DMS 273 (cell line): Measurements from ENCODE around the gene DYNC1I2.
"Not testable (repeated sequence)": the region's sequence is repeated elsewhere in the genome, so short reads cannot be mapped to it uniquely, and the experiment has no call there.

Experiments used
- DNase-seq: peaks from one replicate; lab custom pipeline; 2025; ENCODE audit not compliant: unreplicated experiment; lab: John Stamatoyannopoulos, UW

Gene DYNC1I2

GRCh38 chr2:171772373-171772772 is 85.1 kb downstream of the DYNC1I2 start:
- no peak for DNase-seq

GRCh38 chr2:171774581-171774980 is 87.3 kb downstream of the DYNC1I2 start:
- DNase-seq = not testable (repeated sequence)

DNA sequence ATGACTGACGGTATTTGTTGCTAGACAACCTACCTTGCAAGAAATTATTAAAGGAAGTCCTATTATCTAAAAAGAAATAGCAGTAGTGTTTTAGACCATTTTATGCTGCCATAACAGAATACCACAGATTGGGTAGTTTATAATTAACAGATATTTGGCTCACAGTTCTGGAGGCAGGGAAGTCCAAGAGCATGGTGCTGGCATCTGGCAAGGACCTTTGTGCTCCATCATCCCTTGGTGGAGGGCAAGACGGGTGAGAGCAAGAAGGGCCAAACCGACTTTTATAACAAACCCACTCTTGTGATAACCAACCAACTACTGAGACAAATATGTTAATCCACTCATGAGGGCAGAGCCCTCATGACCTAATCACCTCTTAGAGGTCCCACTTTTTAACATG is 91.2 kb downstream of the DYNC1I2 start:
- no peak for DNase-seq

DNA sequence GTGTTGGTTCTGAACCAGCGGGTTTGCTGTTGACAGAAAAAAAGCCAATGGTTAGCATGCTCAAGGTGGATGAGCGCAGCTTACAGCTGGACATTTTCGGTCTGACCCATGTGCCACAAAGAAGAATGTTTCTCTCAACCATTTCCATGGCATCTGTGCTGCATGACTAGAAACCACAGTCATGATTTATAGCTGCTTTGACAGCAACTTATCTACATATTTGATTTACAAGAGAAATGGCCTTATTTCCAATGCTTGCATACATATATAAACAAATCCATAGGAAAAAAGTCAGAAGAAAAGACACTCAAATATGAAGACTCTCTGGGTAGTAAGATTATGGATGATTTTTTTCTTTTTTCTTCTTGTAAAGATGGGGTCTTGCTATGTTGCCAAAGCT is 98.2 kb downstream of the DYNC1I2 start:
- DNase-seq = no peak

DNA sequence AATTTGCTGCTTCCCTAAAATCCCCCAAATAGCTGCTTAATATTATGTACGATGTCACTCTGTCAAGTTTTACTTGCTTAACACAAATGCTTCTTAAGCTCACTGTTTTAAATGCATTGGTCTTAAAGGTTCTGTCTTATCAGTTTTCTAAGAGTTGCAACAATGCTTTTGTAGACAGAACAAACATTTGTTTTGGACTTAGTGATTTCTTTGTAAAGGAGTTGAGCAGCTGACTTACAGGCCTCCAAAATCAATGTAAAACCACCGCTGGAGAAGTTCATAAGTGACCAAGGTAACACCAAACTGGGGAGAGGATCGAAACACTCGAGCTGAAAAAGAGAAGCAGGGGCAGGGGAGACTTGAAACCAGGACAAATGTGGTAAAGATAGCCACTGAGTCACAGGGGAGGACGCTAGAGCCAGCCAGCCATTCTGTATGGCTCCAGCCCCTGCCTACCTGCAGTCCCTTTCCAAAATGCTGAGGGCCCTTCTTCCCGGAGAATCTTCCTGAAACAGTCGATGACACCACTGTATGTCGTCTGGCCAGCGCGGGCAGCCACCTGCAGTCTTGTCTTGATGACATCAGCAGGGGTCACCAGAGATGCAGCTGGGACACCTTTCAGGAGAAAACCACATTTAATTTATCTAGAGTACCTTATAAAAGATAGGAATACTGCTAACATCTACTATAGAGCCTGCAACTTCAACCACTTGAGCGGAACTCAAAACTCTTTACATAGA is 100.2 kb downstream of the DYNC1I2 start:
- no peak for DNase-seq

DNA sequence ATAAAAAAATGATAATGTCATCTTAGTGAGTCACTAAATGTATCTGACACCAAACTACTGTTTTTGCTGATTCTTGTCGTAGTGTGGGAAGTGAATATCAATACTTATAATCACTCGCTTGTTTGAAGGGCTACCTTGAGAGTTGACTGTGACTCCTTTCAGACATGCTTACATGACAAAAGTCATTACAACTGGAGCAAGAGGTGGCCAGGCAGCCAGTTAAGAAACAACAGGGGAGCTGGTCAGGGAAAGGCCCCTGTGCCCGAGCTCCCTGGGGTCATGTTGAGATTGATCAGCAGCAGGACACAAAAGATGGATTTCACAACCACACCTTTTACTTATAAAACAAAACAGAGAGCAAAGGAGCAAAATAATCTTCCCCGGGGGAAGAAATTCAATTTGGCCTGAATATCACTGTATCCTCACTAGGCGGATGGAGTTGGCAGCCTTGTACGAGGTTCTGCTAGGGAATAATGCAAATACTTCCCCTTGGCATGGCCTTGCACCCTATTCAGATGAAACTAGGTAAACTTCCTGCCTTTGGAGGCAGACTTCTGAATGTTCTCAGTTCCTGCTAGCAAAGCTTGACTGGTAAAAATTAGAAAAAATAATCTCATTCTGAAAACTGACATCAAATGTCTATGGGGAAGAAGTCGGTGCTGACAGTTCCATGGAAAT is 101.2 kb downstream of the DYNC1I2 start:
- DNase-seq = no peak

- no peak for DNase-seq
These were observed 102.7 kb downstream of the DYNC1I2 start for GRCh38 chr2:171789956-171790355.

DNA sequence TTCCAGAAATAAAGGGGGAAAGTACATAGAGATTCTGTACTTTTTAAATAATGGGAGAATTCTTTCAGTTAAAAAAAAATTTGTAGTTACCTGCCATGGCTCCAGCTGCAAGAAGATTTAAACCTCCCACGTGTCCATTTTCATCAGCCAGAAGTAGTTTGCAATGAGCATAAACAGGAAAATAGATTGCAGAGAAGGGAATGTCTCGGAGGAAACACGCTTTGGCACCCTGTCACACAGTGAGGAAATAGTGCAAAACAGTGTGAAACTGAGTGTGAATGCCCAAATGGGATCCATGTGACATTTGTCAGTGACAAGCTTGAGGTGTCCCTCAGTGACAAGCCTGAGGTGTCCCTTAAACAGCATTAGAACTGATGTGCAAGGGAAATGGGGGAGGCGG is 104.1 kb downstream of the DYNC1I2 start:
- DNase-seq = no peak

DNA sequence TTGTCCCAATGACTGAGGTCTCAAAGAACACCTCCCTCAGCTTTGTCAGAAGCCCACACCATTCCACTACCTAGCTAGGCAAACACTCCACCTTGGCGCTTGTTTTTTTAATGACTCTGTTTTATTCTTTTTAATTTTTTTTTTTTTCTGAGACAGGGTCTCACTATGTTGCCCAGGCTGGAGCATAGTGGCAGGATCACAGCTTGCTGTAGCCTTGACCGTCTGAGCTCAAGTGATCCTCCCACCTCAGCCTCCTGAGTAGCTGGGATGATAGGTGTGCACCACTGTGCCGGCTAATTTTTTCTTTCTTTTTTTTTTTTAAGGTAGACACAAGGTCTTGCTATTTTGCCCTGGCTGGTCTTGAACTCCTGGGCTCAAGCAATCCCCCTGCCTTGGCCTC is 104.9 kb downstream of the DYNC1I2 start:
- DNase-seq = no peak

DNA sequence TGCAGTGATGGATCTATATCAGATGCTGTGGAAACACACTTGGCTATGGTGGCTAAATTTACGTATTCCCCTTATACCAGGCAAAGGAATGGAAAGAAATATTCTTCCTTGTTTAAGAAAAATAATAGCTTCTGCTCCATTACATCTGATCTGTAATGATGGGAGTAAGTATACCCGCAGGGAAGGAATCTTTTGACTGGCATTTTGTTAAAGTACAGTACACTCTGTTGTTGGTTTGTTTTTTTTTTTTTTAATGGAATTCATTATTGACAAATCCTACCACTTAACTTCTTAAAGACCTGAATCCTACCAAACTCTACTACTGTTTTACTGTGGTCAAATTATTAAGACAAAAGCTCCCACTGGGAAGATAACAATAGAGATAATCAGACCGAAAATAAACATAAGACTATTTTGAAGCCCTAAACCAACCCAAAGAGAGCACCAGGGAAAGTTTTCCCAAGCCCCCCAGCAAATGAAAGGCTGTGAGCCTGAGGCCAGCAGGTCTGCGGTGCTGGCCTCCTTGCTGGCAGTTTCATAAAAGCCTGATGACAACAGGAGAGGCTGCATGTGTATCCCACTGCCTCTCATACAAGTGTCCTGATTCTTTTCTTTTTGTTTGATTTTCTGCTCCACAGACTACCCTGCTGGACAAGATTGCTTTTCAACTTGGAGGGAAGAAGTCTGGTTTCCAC is 105.8 kb downstream of the DYNC1I2 start:
- no peak for DNase-seq

DNA sequence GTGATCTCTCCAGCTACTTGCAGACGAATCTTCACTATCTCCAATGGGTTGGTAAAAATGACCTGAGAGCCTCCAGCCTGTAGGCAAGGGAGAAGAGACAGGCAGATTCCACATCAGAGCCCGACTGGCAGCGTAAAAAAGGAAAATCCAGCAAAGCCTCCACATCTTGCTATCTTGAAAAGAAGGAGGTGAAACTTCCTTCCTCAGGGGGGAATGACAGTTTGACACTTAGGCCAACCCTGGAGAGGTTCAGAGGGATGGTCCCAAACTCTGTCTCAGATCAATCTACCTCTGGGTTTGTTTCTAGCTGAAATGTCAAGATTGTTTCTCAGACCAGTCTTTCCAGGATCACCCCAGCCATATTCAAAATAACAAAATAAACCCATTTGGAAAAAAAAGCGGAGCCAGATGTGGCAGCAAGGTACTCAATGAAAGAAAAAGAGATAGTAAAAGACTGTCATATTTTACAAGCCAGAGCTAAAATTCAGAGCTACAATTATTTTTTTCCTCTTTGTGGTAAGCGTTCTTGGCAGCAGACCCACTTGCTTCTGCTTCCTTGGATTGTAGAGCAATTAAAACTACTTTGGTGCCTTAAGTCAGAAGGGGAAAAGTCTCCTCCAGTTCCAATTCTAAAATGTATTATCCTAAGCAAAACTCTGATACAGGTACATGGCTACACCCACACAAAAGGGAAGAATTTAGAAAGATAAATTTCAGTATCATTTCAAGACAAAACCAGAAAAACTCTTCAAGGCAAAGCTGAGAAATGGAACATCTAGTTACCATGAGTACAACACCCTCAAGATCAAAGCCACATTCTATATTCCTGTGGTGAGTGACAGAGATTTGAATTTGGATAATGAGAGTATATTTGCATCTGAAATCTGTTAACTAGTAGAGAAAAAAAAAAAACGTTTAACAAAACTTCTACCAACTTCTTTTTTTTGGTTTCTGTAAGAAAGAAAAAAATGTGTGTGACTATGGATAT is 106.7 kb downstream of the DYNC1I2 start:
- DNase-seq = no peak

- DNase-seq = no peak
These were observed 107.6 kb downstream of the DYNC1I2 start for GRCh38 chr2:171794918-171795317.
